Jurkat, Clone E6-1 (cell line): Measurements from ENCODE around the gene EXOSC3.

Experiments
- DNase-seq: peaks from one replicate; pipeline ENCODE4 v3.0.0-alpha.2; 2011; ENCODE audit warnings: low read depth, low spot score
- H3K4me3 ChIP-seq: 2 replicates; pipeline ENCODE4 v1.5.1; 2011; ENCODE audit warnings: mild to moderate bottlenecking, low read length, control low read depth, moderate library complexity

EXOSC3 gene

GRCh38 chr9:37745970-37746369, 38.9 kb downstream of the EXOSC3 start:
- DNase-seq, result peak; percentile 66
- no peak overlapping the region for H3K4me3 ChIP-seq

- DNase-seq, result no peak
- no peak overlapping the region for H3K4me3 ChIP-seq
These were observed 44.1 kb downstream of the EXOSC3 start for GRCh38 chr9:37740631-37741328.

DNA sequence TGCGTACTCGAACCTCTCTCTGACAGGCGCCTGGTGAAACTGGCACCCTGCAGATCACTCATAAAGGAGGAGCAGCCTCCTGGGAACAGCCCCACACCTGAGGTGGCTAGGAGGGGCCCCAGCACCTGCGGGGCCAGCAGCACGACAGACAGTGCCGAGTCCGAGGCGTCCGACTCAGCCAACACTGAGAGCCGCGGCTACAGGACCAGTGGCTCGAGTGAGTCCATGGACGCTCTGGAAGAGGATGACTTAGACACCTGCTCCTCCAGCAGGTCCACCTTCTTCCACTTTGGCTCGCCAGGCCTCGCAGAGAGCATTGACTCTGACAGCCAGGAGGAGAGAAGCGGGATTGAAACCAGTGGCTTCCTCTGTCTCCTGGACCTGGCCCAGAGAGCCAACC, 44.7 kb downstream of the EXOSC3 start:
- H3K4me3 ChIP-seq, result no peak overlapping the region
- DNase-seq, result no peak

- DNase-seq, result no peak
- H3K4me3 ChIP-seq, result no peak overlapping the region
These were observed 45.6 kb downstream of the EXOSC3 start for GRCh38 chr9:37739222-37739621.

GRCh38 chr9:37732952-37733351, 51.9 kb downstream of the EXOSC3 start:
- no peak for DNase-seq
- H3K4me3 ChIP-seq, result no peak overlapping the region

- H3K4me3 ChIP-seq, result no peak overlapping the region
- DNase-seq, result no peak
These were observed 52.6 kb downstream of the EXOSC3 start for GRCh38 chr9:37732086-37732741.

DNA sequence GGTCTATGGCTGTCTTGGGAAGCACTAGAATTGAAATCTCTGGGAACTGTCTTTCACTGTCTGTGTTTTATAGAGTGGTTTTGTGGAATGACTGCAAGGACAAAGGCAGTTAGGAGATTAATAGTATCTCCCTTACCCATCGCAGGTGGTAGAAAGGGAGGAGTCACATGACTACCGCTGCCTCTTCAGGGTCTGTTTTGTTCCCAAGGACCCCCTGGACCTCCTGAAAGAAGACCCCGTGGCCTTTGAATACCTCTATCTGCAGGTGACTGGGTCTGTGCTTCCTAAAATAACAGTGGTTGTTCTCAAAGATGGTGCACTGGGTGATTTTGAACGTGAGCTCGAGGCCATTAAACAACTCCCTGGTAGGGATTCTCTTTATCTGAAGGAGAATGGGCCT, 54.0 kb downstream of the EXOSC3 start:
- no peak overlapping the region for H3K4me3 ChIP-seq
- no peak for DNase-seq

DNA sequence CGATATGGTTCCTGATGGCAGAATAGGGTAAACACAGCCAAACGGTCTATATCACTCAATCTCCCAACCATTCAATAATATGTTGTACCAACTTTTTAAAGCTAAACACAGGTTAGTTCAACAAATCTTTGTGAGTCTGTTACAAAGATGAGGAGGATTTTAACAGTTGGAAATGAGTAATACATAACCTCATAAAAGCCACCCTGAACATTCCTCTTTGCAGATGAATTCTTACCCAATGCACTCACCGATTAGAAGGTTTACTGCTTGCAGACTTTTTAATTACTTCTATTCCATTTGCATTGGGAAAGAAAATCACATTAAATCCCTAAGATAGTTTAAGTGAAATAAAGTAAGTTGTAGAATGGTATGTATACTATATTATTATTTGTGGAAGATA, 54.6 kb downstream of the EXOSC3 start:
- H3K4me3 ChIP-seq, result no peak overlapping the region
- DNase-seq, result no peak
